ENCODE results near the gene TMIGD1.

TMIGD1 gene

GRCh38 chr17:30279156-30279555 is 54.7 kb downstream of the TMIGD1 start:
- Histone ChIP-seq H3K4me3 (IDR thresholded peaks at IDR 0.05; ENCODE audit: insufficient read depth, low read depth, low read length) (no peak overlapping the region), H4K20me1 (ENCODE audit: insufficient read depth) (no peaks in the 10 kb centered on the region), H3K27me3 (ENCODE audit: insufficient read depth, low read depth) (no peaks in the 10 kb centered on the region), H3K79me2 (ENCODE audit: insufficient read depth, low read depth) (no peaks in the 10 kb centered on the region), H3K27ac (no peak overlapping the region), H3K36me3 (ENCODE audit: insufficient read depth) (peaks cover 10% of the 10 kb centered on the region; the same call in 1 of the 2 replicates), H3K4me2 (no peak overlapping the region), H3K4me1 (ENCODE audit: low read depth, poor library complexity, severe bottlenecking) (no peaks in the 10 kb centered on the region), H3K9ac (no peak overlapping the region), H2AFZ (ENCODE audit: low read depth) (no peak overlapping the region)
- TF ChIP-seq CTCF (conservative IDR thresholded peaks at IDR 0.05; ENCODE audit: low read depth, low read length): no peak

- Histone ChIP-seq H4K20me1 (ENCODE audit: insufficient read depth) (no peaks in the 10 kb centered on the region), H3K27me3 (ENCODE audit: insufficient read depth, low read depth) (no peaks in the 10 kb centered on the region), H3K9ac (no peak overlapping the region), H3K79me2 (ENCODE audit: insufficient read depth, low read depth) (no peaks in the 10 kb centered on the region), H2AFZ (ENCODE audit: low read depth) (no peak overlapping the region), H3K4me3 (IDR thresholded peaks at IDR 0.05; ENCODE audit: insufficient read depth, low read depth, low read length) (no peak overlapping the region), H3K27ac (no peak overlapping the region), H3K4me2 (no peak overlapping the region), H3K36me3 (ENCODE audit: insufficient read depth) (peaks cover 10% of the 10 kb centered on the region; the same call in 1 of the 2 replicates), H3K4me1 (ENCODE audit: low read depth, poor library complexity, severe bottlenecking) (no peaks in the 10 kb centered on the region)
- TF ChIP-seq CTCF (conservative IDR thresholded peaks at IDR 0.05; ENCODE audit: low read depth, low read length): no peak
These were observed 55.8 kb downstream of the TMIGD1 start for GRCh38 chr17:30278032-30278431.

- Histone ChIP-seq H3K36me3 (ENCODE audit: insufficient read depth) (peaks cover 15% of the 10 kb centered on the region; the same call in 1 of the 2 replicates), H3K9ac (no peak overlapping the region), H4K20me1 (ENCODE audit: insufficient read depth) (no peaks in the 10 kb centered on the region), H2AFZ (ENCODE audit: low read depth) (no peak overlapping the region), H3K4me2 (no peak overlapping the region), H3K4me3 (IDR thresholded peaks at IDR 0.05; ENCODE audit: insufficient read depth, low read depth, low read length) (no peak overlapping the region), H3K27ac (no peak overlapping the region), H3K79me2 (ENCODE audit: insufficient read depth, low read depth) (no peaks in the 10 kb centered on the region), H3K4me1 (ENCODE audit: low read depth, poor library complexity, severe bottlenecking) (no peaks in the 10 kb centered on the region), H3K27me3 (ENCODE audit: insufficient read depth, low read depth) (no peaks in the 10 kb centered on the region)
- TF ChIP-seq CTCF (conservative IDR thresholded peaks at IDR 0.05; ENCODE audit: low read depth, low read length): no peak
These were observed 57.9 kb downstream of the TMIGD1 start for GRCh38 chr17:30275911-30276310.

GRCh38 chr17:30274887-30275286 is 59.0 kb downstream of the TMIGD1 start:
- no peaks in the 10 kb centered on the region for H4K20me1 ChIP-seq (ENCODE audit: insufficient read depth)
- H3K4me2 ChIP-seq: no peak overlapping the region
- H3K27me3 ChIP-seq (ENCODE audit: insufficient read depth, low read depth): no peaks in the 10 kb centered on the region
- no peak overlapping the region for H3K4me3 ChIP-seq (IDR thresholded peaks at IDR 0.05; ENCODE audit: insufficient read depth, low read depth, low read length)
- no peak overlapping the region for H2AFZ ChIP-seq (ENCODE audit: low read depth)
- no peak overlapping the region for H3K9ac ChIP-seq
- H3K4me1 ChIP-seq (ENCODE audit: low read depth, poor library complexity, severe bottlenecking): no peaks in the 10 kb centered on the region
- H3K36me3 ChIP-seq (ENCODE audit: insufficient read depth): peaks cover 17% of the 10 kb centered on the region; the same call in 1 of the 2 replicates
- H3K27ac ChIP-seq: no peak overlapping the region
- H3K79me2 ChIP-seq (ENCODE audit: insufficient read depth, low read depth): no peaks in the 10 kb centered on the region
- no peak for TF ChIP-seq CTCF (conservative IDR thresholded peaks at IDR 0.05; ENCODE audit: low read depth, low read length)

Data from KMS-11 (cell line).